DOHH2 (cell line): ENCODE data around the gene SEMA3E.

ENCODE experiments used
- CTCF ChIP-seq: fragments of 200-600 bp; sonication (generic); IDR thresholded peaks from one replicate; pipeline ENCODE4 v1.5.1; 2014; ENCODE audit warnings: antibody characterized with exemption, mild to moderate bottlenecking, low read depth, low read length; ENCODE audit not compliant: poor library complexity, severe bottlenecking
- EZH2phosphoT487 ChIP-seq: fragments of 200-600 bp; sonication (generic); IDR thresholded peaks from 2 replicates; pipeline ENCODE4 v1.6.1; 2017; ENCODE audit warnings: borderline replicate concordance, mild to moderate bottlenecking, antibody characterized with exemption, low read length, moderate library complexity, mixed read lengths

GRCh38 chr7:83321011-83321410 is 327.9 kb downstream of the SEMA3E start:
- TF ChIP-seq CTCF (no peak), EZH2phosphoT487 (no peak)
